ENCODE data around the gene SGCD.

DNA sequence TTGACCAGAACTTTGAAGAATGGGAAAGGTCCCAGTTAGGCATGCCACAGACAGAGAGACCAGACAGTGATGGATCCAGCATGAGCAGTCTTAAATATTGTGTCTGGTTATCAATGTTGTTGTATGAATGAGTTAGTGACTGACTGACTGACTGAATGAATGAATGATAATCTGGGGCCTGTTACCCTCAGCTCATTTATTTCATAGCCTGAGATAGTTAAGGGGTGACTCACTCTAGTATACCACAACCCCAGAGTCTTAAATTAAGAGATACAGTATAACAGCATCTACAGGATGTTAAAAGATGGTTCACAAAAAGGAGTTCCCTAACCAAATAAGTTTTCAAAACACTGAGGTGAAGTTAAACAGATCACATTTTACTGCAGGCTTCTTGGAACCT lies 133.5 kb downstream of the SGCD start:
- TF ChIP-seq CTCF (IDR thresholded peaks at IDR 0.05) (no peak), POLR2A (IDR thresholded peaks at IDR 0.05) (no peak), POLR2AphosphoS5 (IDR thresholded peaks at IDR 0.05) (no peak)

Measured in transverse colon (tissue), 4 donors.